ENCODE data around the gene PSD2. TPM values are rescaled to one million over a fixed set of nuclear protein-coding genes. Genes with fewer than 3 reads are reported as not detected.

Gene PSD2
- total RNA-seq, 1 experiment from 2014 or later = 0.22 TPM

- Histone ChIP-seq H3K18ac (ENCODE audit: insufficient read length, low read depth, low read length) (no peak overlapping the region), H2BK15ac (ENCODE audit: low read depth, low read length) (no peak overlapping the region), H3T11ph (ENCODE audit: low read length) (no peak overlapping the region), H2BK12ac (ENCODE audit: insufficient read length, low read depth, low read length) (no peak overlapping the region), H3K27ac (ENCODE audit: insufficient read length, low read depth, low read length) (no peak overlapping the region), H2BK120ac (ENCODE audit: low read depth, low read length, poor library complexity, severe bottlenecking) (no peak overlapping the region), H4K91ac (ENCODE audit: insufficient read length, low read depth, low read length) (no peak overlapping the region), H4K8ac (replicated peaks; ENCODE audit: insufficient read length, low read depth, low read length) (no peak overlapping the region), H4K5ac (ENCODE audit: insufficient read length, low read depth, low read length) (no peak overlapping the region), H2BK5ac (ENCODE audit: insufficient read length, low read length) (no peak overlapping the region), H3K4me1 (ENCODE audit: insufficient read depth, low read length) (no peaks in the 10 kb centered on the region), H2BK20ac (ENCODE audit: low read depth, low read length, poor library complexity, severe bottlenecking) (no peak overlapping the region), H2AK5ac (ENCODE audit: insufficient read length, low read length) (no peak overlapping the region), H3K79me1 (ENCODE audit: insufficient read depth, low read depth, low read length, poor library complexity, severe bottlenecking) (no peaks in the 10 kb centered on the region), H2AFZ (ENCODE audit: low read length) (no peak overlapping the region), H4K20me1 (ENCODE audit: control insufficient read depth, insufficient read depth, insufficient read length) (peaks cover 2% of the 10 kb centered on the region), H3K23ac (ENCODE audit: insufficient read length, low read depth, low read length) (no peak overlapping the region), H3K79me2 (ENCODE audit: insufficient read depth, low read length) (no peaks in the 10 kb centered on the region), H3K4me2 (ENCODE audit: insufficient read depth, insufficient read length, low read length) (no peak overlapping the region), H3K9me3 (ENCODE audit: control insufficient read depth, low read depth, low read length) (no peaks in the 10 kb centered on the region), H3K23me2 (ENCODE audit: insufficient read length, low read depth, low read length, poor library complexity, severe bottlenecking) (no peaks in the 10 kb centered on the region), H3K56ac (ENCODE audit: insufficient read length, low read depth, low read length) (no peak overlapping the region), H3K4ac (ENCODE audit: low read depth, low read length) (no peak overlapping the region), H3K14ac (ENCODE audit: insufficient read depth, low read length) (no peak overlapping the region), H3K9ac (ENCODE audit: extremely low read depth, insufficient read length, low read length) (no peak overlapping the region), H3K27me3 (ENCODE audit: insufficient read depth, low read length) (no peaks in the 10 kb centered on the region; the same call in 1 of the 2 replicates)
- Mint-ChIP-seq H3K36me3 (ENCODE audit: insufficient read depth in 1 of 3, low read depth in 3 of 3) (no peaks in the 10 kb centered on the region), H3K4me3 (no peak overlapping the region), H3K9me3 (no peaks in the 10 kb centered on the region), H3K27me3 (ENCODE audit: low read depth) (peaks cover 40% of the 10 kb centered on the region), H3K4me1 (no peaks in the 10 kb centered on the region), H3K27ac (no peak overlapping the region)
- TF ChIP-seq, protein P1, sequence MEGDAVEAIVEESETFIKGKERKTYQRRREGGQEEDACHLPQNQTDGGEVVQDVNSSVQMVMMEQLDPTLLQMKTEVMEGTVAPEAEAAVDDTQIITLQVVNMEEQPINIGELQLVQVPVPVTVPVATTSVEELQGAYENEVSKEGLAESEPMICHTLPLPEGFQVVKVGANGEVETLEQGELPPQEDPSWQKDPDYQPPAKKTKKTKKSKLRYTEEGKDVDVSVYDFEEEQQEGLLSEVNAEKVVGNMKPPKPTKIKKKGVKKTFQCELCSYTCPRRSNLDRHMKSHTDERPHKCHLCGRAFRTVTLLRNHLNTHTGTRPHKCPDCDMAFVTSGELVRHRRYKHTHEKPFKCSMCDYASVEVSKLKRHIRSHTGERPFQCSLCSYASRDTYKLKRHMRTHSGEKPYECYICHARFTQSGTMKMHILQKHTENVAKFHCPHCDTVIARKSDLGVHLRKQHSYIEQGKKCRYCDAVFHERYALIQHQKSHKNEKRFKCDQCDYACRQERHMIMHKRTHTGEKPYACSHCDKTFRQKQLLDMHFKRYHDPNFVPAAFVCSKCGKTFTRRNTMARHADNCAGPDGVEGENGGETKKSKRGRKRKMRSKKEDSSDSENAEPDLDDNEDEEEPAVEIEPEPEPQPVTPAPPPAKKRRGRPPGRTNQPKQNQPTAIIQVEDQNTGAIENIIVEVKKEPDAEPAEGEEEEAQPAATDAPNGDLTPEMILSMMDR (conservative IDR thresholded peaks at IDR 0.05) = no peak
- no CpG with 5 or more reads among the region's 12 CpGs for WGBS (ENCODE audit: extremely low coverage, insufficient read length, low lambda C conversion rate)
- DNase-seq = no peak
Measured at GRCh38 chr5:139838381-139839197, 43.0 kb downstream of the PSD2 start.

Measured in H9 (cell line).